Naive thymus-derived CD8-positive, alpha-beta T cell (primary cell): ENCODE data around the gene EEF1G. TPM values are rescaled to one million over a fixed set of nuclear protein-coding genes. Genes with fewer than 3 reads are reported as not detected.
"Not testable (repeated sequence)": the region's sequence is repeated elsewhere in the genome, so short reads cannot be mapped to it uniquely, and the experiment has no call there.

Experiments
- ATAC-seq, 2 donors: fragments of 150-1000 bp; cut with Tn5 transposase in 1 of 2; sonication (Bioruptor Pico), chemical (Tn5 transposase) in 1 of 2; 1 replicate in 1 of 2; 2 replicates in 1 of 2; pipeline ENCODE4 v1.10.0; 2021; ENCODE audit warnings: mild to moderate bottlenecking in 2 of 2, moderate library complexity in 2 of 2
- POLR2A ChIA-PET: fragments of 350-600 bp; sonication (Branson Sonifier 250); formaldehyde crosslinking; loops from one replicate; lab custom pipeline; 2021; ENCODE audit warnings: antibody characterized with exemption; lab: Charles Lee
- DNase-seq, 10 donors: peaks; one replicate each; pipeline versions ENCODE4 v3.0.0 to v3.0.0-alpha.2; 2020 to 2022
- H3K27ac Mint-ChIP-seq, 10 donors: one replicate each; pipeline ENCODE4 v1.8.0; 2020 to 2022; ENCODE audit warnings: mild to moderate bottlenecking in 10 of 10, mixed read lengths in 10 of 10, moderate library complexity in 4 of 10, inconsistent platforms in 1 of 10
- H3K27me3 Mint-ChIP-seq, 5 donors: one replicate each; pipeline ENCODE4 v1.8.0; 2021 to 2022; ENCODE audit warnings: mixed read lengths in 5 of 5
- H3K36me3 Mint-ChIP-seq, 3 donors: one replicate each; pipeline ENCODE4 v1.8.0; 2020 to 2022; ENCODE audit warnings: mixed read lengths in 3 of 3, mild to moderate bottlenecking in 2 of 3, inconsistent platforms in 1 of 3
- H3K4me1 Mint-ChIP-seq, 4 donors: one replicate each; pipeline ENCODE4 v1.8.0; 2021 to 2022; ENCODE audit warnings: mixed read lengths in 4 of 4
- H3K4me3 Mint-ChIP-seq, 10 donors: one replicate each; pipeline ENCODE4 v1.8.0; 2020 to 2022; ENCODE audit warnings: mild to moderate bottlenecking in 10 of 10, mixed read lengths in 10 of 10, moderate library complexity in 6 of 10, inconsistent platforms in 1 of 10
- H3K9me3 Mint-ChIP-seq, 9 donors: one replicate each; pipeline ENCODE4 v1.8.0; 2020 to 2022; ENCODE audit warnings: mixed read lengths in 9 of 9, mild to moderate bottlenecking in 3 of 9, inconsistent platforms in 1 of 9, moderate library complexity in 1 of 9
- polyA plus RNA-seq, 3 donors: library from polyadenylated mRNA; unstranded; fragments of 300-500 nt; fragmentation: Illumina TruSeq; gene quantifications; one replicate each; pipeline ENCODE4 v1.2.3, GENCODE V29; 2021
- total RNA-seq, 8 experiments: library from RNA in 2 of 8; stranded (reverse) in 2 of 8; gene quantifications; one replicate each; pipeline ENCODE4 v1.2.3 and lab custom pipeline; 2021 to 2026

EEF1G gene
- total RNA-seq, result 1,000 to 10,000 TPM; 2,038 to 2,092 TPM
- 1,000 to 10,000 TPM; 1,637 to 2,152 (median 1,960) TPM for polyA plus RNA-seq
- 0 to 0.07 (median 0) reads per million in 6 experiments for total RNA-seq (lab: John Stamatoyannopoulos, UW)

- peaks cover 41 to 59% (median 53%) of the 10 kb centered on the region in 4 donors for H3K4me1 Mint-ChIP-seq
- peak; percentile 94 to 100 (median 98) for DNase-seq
- peaks cover 0 to 73% (median 10%) of the 10 kb centered on the region in 3 donors for H3K36me3 Mint-ChIP-seq
- peak within 1 kb of the TSS; percentile 93 to 99 (median 97) for H3K4me3 Mint-ChIP-seq
- H3K27ac Mint-ChIP-seq, result peak within 1 kb of the TSS; percentile 90 to 99 (median 98)
- ATAC-seq, result peak; percentile 91 to 92
- H3K9me3 Mint-ChIP-seq, result no peaks in the 10 kb centered on the region
- H3K27me3 Mint-ChIP-seq, result no peaks in the 10 kb centered on the region
- POLR2A ChIA-PET, result interaction anchor here (0.6 to 7.5 kb wide), 34 partner anchors 12 to 307 kb away, joined by 3 to 104 read pairs (median 6); partner anchors contain the start of genes B3GAT3, C11orf98, CSKMT and HNRNPUL2
Observed at GRCh38 chr11:62573592-62574362, at the start of gene EEF1G. Gene EEF1G (minus strand): TSS chr11:62573891. CDS start chr11:62573842, 49 bp downstream.

- Mint-ChIP-seq H3K27ac (peak overlapping the region; percentile 91 to 99 (median 96)), H3K4me1 (peaks cover 13 to 36% (median 31%) of the 10 kb centered on the region in 4 donors), H3K27me3 (peaks cover 0 to 2% (median 0%) of the 10 kb centered on the region in 5 donors), H3K9me3 (no peaks in the 10 kb centered on the region), H3K4me3 (peak overlapping the region; percentile 84 to 97 (median 90)), H3K36me3 (peaks cover 6 to 38% (median 9%) of the 10 kb centered on the region in 3 donors)
- POLR2A ChIA-PET, result interaction anchor here (0.7 to 5.7 kb wide), 24 partner anchors 10 to 259 kb away, joined by 3 to 81 read pairs (median 12); partner anchors contain the start of genes C11orf98, CSKMT, EEF1G and EML3
- ATAC-seq (no peak), DNase-seq (no peak)
Observed at GRCh38 chr11:62622476-62623089, 48.9 kb upstream of the EEF1G start.

GRCh38 chr11:62621567-62622470, 48.1 kb upstream of the EEF1G start, which contains the start of gene B3GAT3:
Gene B3GAT3 (minus strand): TSS chr11:62621986. CDS start chr11:62621947, 39 bp downstream.
- Mint-ChIP-seq H3K4me3 (peak within 1 kb of the TSS; percentile 86 to 97 (median 94)), H3K36me3 (peaks cover 6 to 36% (median 6%) of the 10 kb centered on the region in 3 donors), H3K27ac (peak within 1 kb of the TSS; percentile 92 to 99 (median 98)), H3K27me3 (peaks cover 0 to 2% (median 0%) of the 10 kb centered on the region in 5 donors), H3K9me3 (no peaks in the 10 kb centered on the region), H3K4me1 (peaks cover 13 to 36% (median 32%) of the 10 kb centered on the region in 4 donors)
- POLR2A ChIA-PET, result interaction anchor here (0.7 to 5.7 kb wide), 24 partner anchors 10 to 260 kb away, joined by 3 to 81 read pairs (median 12); partner anchors contain the start of genes C11orf98, CSKMT, EEF1G and EML3
- peak; percentile 83 to 85 for ATAC-seq
- peak; percentile 87 to 98 (median 95) for DNase-seq

- Mint-ChIP-seq H3K9me3 (no peaks in the 10 kb centered on the region), H3K4me1 (peaks cover 15 to 36% (median 34%) of the 10 kb centered on the region in 4 donors), H3K4me3 (peak overlapping the region; percentile 86 to 97 (median 94)), H3K27me3 (peaks cover 0 to 2% (median 0%) of the 10 kb centered on the region in 5 donors), H3K27ac (peak overlapping the region; percentile 92 to 99 (median 98)), H3K36me3 (peaks cover 2 to 34% (median 3%) of the 10 kb centered on the region in 3 donors)
- no peak for DNase-seq
- ATAC-seq, result no peak
- POLR2A ChIA-PET, result interaction anchor here (1.1 to 5.7 kb wide), 20 partner anchors 9 to 261 kb away, joined by 4 to 81 read pairs (median 13); partner anchors contain the start of genes C11orf98, CSKMT, EEF1G and EML3
Observed at GRCh38 chr11:62621027-62621566, 47.4 kb upstream of the EEF1G start.

- ATAC-seq, H3K9me3 Mint-ChIP-seq, DNase-seq, H3K27me3 Mint-ChIP-seq, H3K4me3 Mint-ChIP-seq: not testable (repeated sequence)
- H3K4me1 Mint-ChIP-seq, result peaks cover 22 to 47% (median 41%) of the 10 kb centered on the region in 4 donors
- peaks cover 0 to 27% (median 0%) of the 10 kb centered on the region in 3 donors for H3K36me3 Mint-ChIP-seq
- POLR2A ChIA-PET, result interaction anchor here (1.1 to 2.7 kb wide), 5 partner anchors 12 to 110 kb away, joined by 3 to 13 read pairs (median 3); partner anchors contain the start of genes C11orf98, CSKMT, HNRNPUL2 and MTA2
- H3K27ac Mint-ChIP-seq, result peak overlapping the region in 1 of 10 donors; percentile 17
Observed at GRCh38 chr11:62616957-62617356, 43.3 kb upstream of the EEF1G start.

GRCh38 chr11:62615521-62615920, 41.8 kb upstream of the EEF1G start:
- peaks cover 20 to 49% (median 45%) of the 10 kb centered on the region in 4 donors for H3K4me1 Mint-ChIP-seq
- H3K9me3 Mint-ChIP-seq, result no peaks in the 10 kb centered on the region
- ATAC-seq (no peak), DNase-seq (no peak)
- POLR2A ChIA-PET, result interaction anchor here (0.9 to 2.7 kb wide), 4 partner anchors 22 to 171 kb away, joined by 3 to 13 read pairs (median 4); partner anchors contain the start of genes C11orf98, CSKMT, INTS5 and TMEM179B
- peak overlapping the region in 2 of 10 donors; percentile 21 to 36 for H3K27ac Mint-ChIP-seq
- no peaks in the 10 kb centered on the region for H3K27me3 Mint-ChIP-seq
- H3K36me3 Mint-ChIP-seq, result peaks cover 0 to 27% (median 0%) of the 10 kb centered on the region in 3 donors
- H3K4me3 Mint-ChIP-seq, result no peak overlapping the region

GRCh38 chr11:62614275-62614674, 40.6 kb upstream of the EEF1G start:
- ATAC-seq (no peak), DNase-seq (no peak)
- Mint-ChIP-seq H3K36me3 (peaks cover 0 to 32% (median 0%) of the 10 kb centered on the region in 3 donors), H3K4me1 (peaks cover 23 to 49% (median 48%) of the 10 kb centered on the region in 4 donors), H3K27me3 (no peaks in the 10 kb centered on the region), H3K27ac (peak overlapping the region in 9 of 10 donors; percentile 53 to 95 (median 87)), H3K4me3 (peak overlapping the region in 6 of 10 donors; percentile 58 to 77 (median 66)), H3K9me3 (no peaks in the 10 kb centered on the region)
- POLR2A ChIA-PET, result interaction anchor here (0.6 to 8.0 kb wide), 12 partner anchors 13 to 226 kb away, joined by 3 to 96 read pairs (median 10); partner anchors contain the start of genes BSCL2, C11orf98, CSKMT and EEF1G

- Mint-ChIP-seq H3K36me3 (peaks cover 0 to 27% (median 2%) of the 10 kb centered on the region in 3 donors), H3K9me3 (no peaks in the 10 kb centered on the region), H3K27me3 (no peaks in the 10 kb centered on the region), H3K27ac (peak overlapping the region; percentile 53 to 95 (median 90)), H3K4me3 (peak overlapping the region in 9 of 10 donors; percentile 48 to 86 (median 60)), H3K4me1 (peaks cover 28 to 52% (median 50%) of the 10 kb centered on the region in 4 donors)
- POLR2A ChIA-PET, result interaction anchor here (0.5 to 8.0 kb wide), 18 partner anchors 9 to 227 kb away, joined by 3 to 96 read pairs (median 10); partner anchors contain the start of genes B3GAT3, BSCL2, C11orf98 and CSKMT
- no peak for ATAC-seq
- DNase-seq, result peak in 1 of 10 donors; percentile 21
Observed at GRCh38 chr11:62613291-62613778, 39.6 kb upstream of the EEF1G start.

GRCh38 chr11:62612366-62613290, 38.9 kb upstream of the EEF1G start, which contains the start of the genes EML3 and ROM1:
Gene EML3 (minus strand): TSS chr11:62612775. CDS start chr11:62612457, 318 bp downstream.
Gene ROM1 (plus strand): TSS chr11:62613257. CDS start chr11:62613282, 25 bp downstream.
- peak; percentile 79 to 94 (median 88) for DNase-seq
- Mint-ChIP-seq H3K36me3 (peaks cover 0 to 31% (median 7%) of the 10 kb centered on the region in 3 donors), H3K4me3 (peak within 1 kb of the TSS; percentile 91 to 98 (median 94)), H3K27me3 (no peaks in the 10 kb centered on the region), H3K4me1 (peaks cover 32 to 59% (median 57%) of the 10 kb centered on the region in 4 donors), H3K27ac (peak within 1 kb of the TSS; percentile 96 to 99 (median 98)), H3K9me3 (no peaks in the 10 kb centered on the region)
- POLR2A ChIA-PET, result interaction anchor here (0.6 to 8.0 kb wide), 23 partner anchors 9 to 269 kb away, joined by 3 to 96 read pairs (median 7); partner anchors contain the start of genes B3GAT3, BSCL2, C11orf98 and CSKMT
- ATAC-seq, result peak; percentile 74 to 78
